OCI-LY3 (cell line): ENCODE data around the gene HOXC11.

Experiments
- EZH2phosphoT487 ChIP-seq: fragments of 200-600 bp; shearing (Covaris generic); IDR thresholded peaks from 2 replicates; pipeline ENCODE4 v1.6.1; 2018; ENCODE audit warnings: antibody characterized with exemption, mixed run types, low read depth
- TF ChIP-seq, protein P1 (sequence below): fragments of 200-600, 300-600 bp; sonication (generic); IDR thresholded peaks from 2 replicates; pipeline ENCODE4 v1.5.1; 2014; ENCODE audit warnings: antibody characterized with exemption, low read length, low read depth

GRCh38 chr12:53948650-53949593 is 24.0 kb upstream of the HOXC11 start:
- TF ChIP-seq, protein P1, sequence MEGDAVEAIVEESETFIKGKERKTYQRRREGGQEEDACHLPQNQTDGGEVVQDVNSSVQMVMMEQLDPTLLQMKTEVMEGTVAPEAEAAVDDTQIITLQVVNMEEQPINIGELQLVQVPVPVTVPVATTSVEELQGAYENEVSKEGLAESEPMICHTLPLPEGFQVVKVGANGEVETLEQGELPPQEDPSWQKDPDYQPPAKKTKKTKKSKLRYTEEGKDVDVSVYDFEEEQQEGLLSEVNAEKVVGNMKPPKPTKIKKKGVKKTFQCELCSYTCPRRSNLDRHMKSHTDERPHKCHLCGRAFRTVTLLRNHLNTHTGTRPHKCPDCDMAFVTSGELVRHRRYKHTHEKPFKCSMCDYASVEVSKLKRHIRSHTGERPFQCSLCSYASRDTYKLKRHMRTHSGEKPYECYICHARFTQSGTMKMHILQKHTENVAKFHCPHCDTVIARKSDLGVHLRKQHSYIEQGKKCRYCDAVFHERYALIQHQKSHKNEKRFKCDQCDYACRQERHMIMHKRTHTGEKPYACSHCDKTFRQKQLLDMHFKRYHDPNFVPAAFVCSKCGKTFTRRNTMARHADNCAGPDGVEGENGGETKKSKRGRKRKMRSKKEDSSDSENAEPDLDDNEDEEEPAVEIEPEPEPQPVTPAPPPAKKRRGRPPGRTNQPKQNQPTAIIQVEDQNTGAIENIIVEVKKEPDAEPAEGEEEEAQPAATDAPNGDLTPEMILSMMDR: no peak
- no peak for TF ChIP-seq EZH2phosphoT487
